K562 (cell line): ENCODE measurements around the gene DNAH9. TPM values are rescaled to one million over a fixed set of nuclear protein-coding genes. Genes with fewer than 3 reads are reported as not detected.

Experiments
- ADNP ChIP-seq: fragments of 200-800 bp; sonication (Bioruptor generic); IDR thresholded peaks from 2 replicates; pipeline ENCODE4 v1.6.1; 2016; ENCODE audit warnings: missing genetic modification characterization, missing compliant biosample characterization
- CBX8 ChIP-seq: fragments of 200-600 bp; sonication (generic); IDR thresholded peaks from 2 replicates; pipeline ENCODE4 v1.6.1; 2012; ENCODE audit warnings: borderline replicate concordance, mixed run types, low read depth, mild to moderate bottlenecking, moderate library complexity, mixed read lengths, low read length, control low read depth, inconsistent platforms; ENCODE audit not compliant: poor library complexity, severe bottlenecking; ENCODE audit errors: extremely low read depth
- CHD2 ChIP-seq: IDR thresholded peaks from 2 replicates; pipeline ENCODE4 v1.6.1; 2011; ENCODE audit warnings: low read depth, low read length
- CLOCK ChIP-seq: fragments of 250-450 bp; sonication (Bioruptor Pico); IDR thresholded peaks from 2 replicates; pipeline ENCODE4 v1.4.0; 2020; ENCODE audit warnings: mild to moderate bottlenecking, moderate library complexity, borderline replicate concordance
- MAZ ChIP-seq, 2 experiments: fragments of 450-650 bp in 1 of 2; sonication (generic) in 1 of 2; formaldehyde crosslinking; IDR thresholded peaks in 1 of 2; conservative IDR thresholded peaks in 1 of 2; 2 replicates each; pipeline versions ENCODE4 v1.4.0 to v1.5.0; 2020; ENCODE audit warnings: mild to moderate bottlenecking in 1 of 2, missing genetic modification reagents in 1 of 2
- PHB ChIP-seq: fragments of 250-450 bp; sonication (Bioruptor Pico); IDR thresholded peaks from 2 replicates; pipeline ENCODE4 v1.5.0; 2021
- SMAD3 ChIP-seq: fragments of 450-650 bp; formaldehyde crosslinking; conservative IDR thresholded peaks from 2 replicates; pipeline ENCODE4 v1.4.0; 2020; ENCODE audit warnings: mild to moderate bottlenecking
- ZNF518B ChIP-seq: fragments of 250-450 bp; sonication (Bioruptor Pico); IDR thresholded peaks from 2 replicates; pipeline ENCODE4 v1.5.0; 2021; ENCODE audit warnings: mild to moderate bottlenecking, moderate library complexity
- ZNF668 ChIP-seq: fragments of 250-450 bp; sonication (Bioruptor Pico); IDR thresholded peaks from 2 replicates; pipeline ENCODE4 v1.8.0; 2022; ENCODE audit warnings: mild to moderate bottlenecking, inconsistent platforms
- polyA plus RNA-seq, 8 experiments: library from polyadenylated mRNA; depleted of rRNA in 4 of 8; stranded (reverse) in 5 of 8; unstranded in 3 of 8; fragments of >200 nt; fragmentation: Nextera tagmentation in 2 of 8; fragmentation: Illumina TruSeq in 1 of 8; extraction: Ambion mirVana in 2 of 8; extraction: Trizol in 1 of 8; gene quantifications; 2 replicates each; pipeline versions ENCODE4 v1.2.1 to v1.2.3, GENCODE V29; 2011 to 2014; ENCODE audit warnings: inconsistent platforms in 1 of 8, missing spikeins in 1 of 8
- total RNA-seq, 7 experiments: library from RNA; depleted of rRNA in 6 of 7; stranded (reverse); fragments of >200 nt in 6 of 7; fragmentation: Illumina TruSeq in 2 of 7; extraction: Trizol in 2 of 7; gene quantifications; 2 replicates each; pipeline versions ENCODE4 v1.2.1 to v1.2.3, GENCODE V29; 2011 to 2021; ENCODE audit warnings: low replicate concordance in 1 of 7
- TF ChIP-seq, protein P1 (sequence below): fragments of 450-650 bp; formaldehyde crosslinking; IDR thresholded peaks from 2 replicates; pipeline ENCODE4 v1.4.0; 2022; ENCODE audit warnings: missing genetic modification characterization

The DNAH9 gene
- total and polyA plus RNA-seq, 9 of the 15 experiments (the other 6 are each of a cell fraction or from before 2014, with no cell fraction given): not detected

DNA sequence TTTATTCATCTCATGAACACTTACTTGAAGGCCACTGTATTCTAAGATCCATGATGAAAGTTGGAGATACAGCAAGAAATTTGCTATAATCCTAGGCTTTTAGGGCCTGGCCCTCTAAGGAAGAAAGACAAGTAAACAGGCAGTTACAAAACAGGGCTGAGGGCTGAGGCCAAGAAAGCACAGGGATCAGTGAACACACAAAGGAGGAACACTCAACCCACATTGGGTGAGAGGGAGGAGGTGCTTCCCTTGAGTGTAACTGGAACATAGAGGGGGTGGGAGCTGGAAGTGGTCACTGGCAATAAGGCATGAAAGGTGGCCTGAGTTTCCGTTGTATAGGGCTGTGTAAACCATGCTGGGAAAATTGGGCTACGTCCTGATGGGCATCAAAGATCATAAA is 286.8 kb downstream of the DNAH9 start (continued):
- TF ChIP-seq SMAD3 (no peak), ZNF518B (CRISPR knock-in tag) (no peak), CLOCK (CRISPR knock-in tag) (no peak), MAZ (CRISPR knock-in tag; conservative IDR thresholded peaks at IDR 0.05 in 1 of 2, IDR thresholded peaks at IDR 0.05 in 1 of 2) (no peak), ADNP (tag) (no peak), ZNF668 (no peak), PHB (CRISPR knock-in tag) (no peak), CBX8 (no peak), CHD2 (no peak)
- TF ChIP-seq, protein P1, sequence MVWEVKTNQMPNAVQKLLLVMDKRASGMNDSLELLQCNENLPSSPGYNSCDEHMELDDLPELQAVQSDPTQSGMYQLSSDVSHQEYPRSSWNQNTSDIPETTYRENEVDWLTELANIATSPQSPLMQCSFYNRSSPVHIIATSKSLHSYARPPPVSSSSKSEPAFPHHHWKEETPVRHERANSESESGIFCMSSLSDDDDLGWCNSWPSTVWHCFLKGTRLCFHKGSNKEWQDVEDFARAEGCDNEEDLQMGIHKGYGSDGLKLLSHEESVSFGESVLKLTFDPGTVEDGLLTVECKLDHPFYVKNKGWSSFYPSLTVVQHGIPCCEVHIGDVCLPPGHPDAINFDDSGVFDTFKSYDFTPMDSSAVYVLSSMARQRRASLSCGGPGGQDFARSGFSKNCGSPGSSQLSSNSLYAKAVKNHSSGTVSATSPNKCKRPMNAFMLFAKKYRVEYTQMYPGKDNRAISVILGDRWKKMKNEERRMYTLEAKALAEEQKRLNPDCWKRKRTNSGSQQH (CRISPR knock-in tag): no peak
- TF ChIP-seq, all 486 proteins: peak for 0
